Stimulated activated CD4-positive, alpha-beta T cell treated with anti-CD3 and anti-CD28 coated beads, Interleukin-1b, Interleukin-23, amount 100 ng/mL, for 48 hours (primary cell): ENCODE measurements around the gene ST8SIA4.

Experiments used
- DNase-seq: peaks from one replicate; pipeline ENCODE4 v3.0.0-alpha.2; 2020

ST8SIA4 gene

DNA sequence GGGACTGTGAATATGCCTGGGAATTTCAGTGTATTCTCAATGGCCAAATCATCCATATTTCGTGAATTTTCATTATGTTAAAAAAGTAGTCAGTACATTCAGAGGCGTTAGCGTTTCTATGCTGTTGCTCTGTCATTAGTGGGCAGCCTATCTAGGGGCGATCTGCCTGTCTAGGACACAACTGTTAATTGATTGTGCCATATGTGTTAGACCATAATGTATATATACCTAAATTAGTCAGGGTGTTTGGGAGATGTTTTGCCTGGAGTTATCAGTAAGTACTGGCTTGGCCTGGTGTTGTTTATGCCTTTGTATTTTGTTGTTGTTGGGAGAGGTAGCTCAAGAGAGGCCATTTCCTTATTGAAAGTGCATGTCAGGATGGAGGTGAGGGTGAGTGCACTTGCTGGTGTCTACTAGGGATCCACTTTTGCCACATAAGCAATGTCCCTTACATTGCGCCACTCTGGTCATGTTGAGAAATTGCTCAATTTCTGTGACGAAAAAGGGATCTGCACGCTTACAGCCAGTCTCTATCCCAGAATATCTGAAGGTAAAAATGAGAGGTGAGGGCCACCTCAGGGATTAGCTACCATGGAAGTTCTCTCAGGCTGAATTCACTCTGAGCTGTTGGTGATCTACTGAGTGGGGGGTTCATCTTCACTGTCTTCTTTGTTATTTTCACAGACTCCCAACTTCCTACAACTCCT, 123.3 kb downstream of the ST8SIA4 start:
- DNase-seq, result no peak

DNA sequence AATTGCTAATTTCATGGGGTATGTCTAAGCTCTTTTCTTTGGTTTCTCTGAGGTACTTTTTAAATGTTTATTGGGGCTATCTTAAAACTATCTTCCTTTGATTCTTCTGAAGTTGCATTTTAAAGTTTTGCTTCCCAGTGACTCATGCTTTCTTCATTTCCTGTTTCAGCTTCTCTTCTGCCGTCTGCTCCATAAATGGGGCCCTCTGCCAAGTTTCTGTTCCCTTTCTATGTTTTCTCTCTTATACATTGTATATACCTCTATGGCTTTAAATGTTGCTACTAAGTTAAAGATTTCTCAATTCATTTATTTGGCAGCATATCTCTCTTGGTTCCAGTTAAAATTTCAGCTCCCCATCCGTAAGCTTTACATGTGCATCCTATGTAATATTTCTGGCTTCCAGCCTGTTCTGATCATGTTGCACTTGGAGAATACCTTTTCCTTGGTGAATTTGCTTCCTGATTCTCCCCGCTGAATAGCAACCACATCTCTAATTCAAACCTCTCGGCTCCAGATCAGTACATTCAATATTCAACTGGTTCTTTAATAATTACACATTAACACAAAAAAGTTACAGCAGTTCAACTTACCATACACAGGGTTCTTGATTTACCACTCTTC, 125.3 kb downstream of the ST8SIA4 start:
- no peak for DNase-seq

- DNase-seq, result no peak
Observed at GRCh38 chr5:100775533-100775855, 127.6 kb downstream of the ST8SIA4 start.

DNA sequence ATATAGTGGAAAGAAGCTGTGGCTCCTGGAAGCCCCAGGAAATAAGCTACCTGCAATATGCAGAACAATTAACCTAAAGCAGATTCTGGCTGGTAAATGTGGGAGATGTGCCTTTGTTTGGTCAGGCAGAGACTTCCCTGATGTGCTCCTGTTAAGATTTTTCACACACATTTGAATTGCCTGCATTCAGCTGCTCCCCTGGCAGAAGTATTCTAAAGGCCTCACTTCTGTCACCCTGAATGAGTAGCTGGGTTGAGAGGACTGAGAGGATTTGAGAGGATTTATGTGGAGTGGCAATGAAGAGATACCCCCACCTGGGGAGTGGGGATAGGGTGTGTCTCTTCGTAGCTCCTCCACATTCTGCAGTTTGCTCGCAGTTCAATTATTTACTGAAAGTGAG, 130.5 kb downstream of the ST8SIA4 start:
- no peak for DNase-seq

DNA sequence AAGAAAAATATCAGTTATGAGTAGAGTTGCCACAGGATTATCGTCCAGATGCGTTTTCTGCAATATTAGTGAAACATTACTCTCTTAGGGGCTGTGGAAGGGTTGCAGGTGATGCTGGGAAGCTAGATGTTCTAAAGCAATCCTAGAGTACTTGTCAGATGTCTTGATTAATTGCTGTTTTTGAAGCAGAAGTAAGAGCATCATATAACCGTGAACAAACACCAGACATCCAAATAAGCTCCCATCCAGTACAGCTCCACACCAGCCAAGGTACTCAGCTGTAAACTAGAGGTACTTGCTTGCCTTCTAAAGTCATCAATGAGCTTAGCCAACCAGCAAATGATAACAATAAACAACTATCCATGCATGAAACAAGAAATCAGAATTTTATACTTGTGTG, 131.1 kb downstream of the ST8SIA4 start:
- no peak for DNase-seq

DNA sequence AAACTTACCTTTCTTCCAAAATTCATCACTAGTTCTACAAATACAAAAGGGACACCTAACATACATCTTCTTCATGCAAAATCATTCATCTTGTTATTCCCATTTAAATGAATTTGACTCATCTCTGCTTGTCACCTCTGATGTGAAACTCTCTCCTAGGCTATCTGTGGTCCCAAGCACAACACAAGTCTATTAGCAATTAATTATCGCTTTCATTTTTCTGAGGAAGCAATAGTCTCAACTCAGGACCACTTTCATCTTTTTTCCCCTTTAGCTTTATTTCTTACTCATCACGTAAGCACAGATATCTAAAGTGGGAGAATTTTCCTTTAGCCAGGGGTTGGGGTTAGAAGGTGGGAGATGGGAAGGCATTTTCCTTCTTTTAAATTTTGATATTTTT, 131.9 kb downstream of the ST8SIA4 start:
- no peak for DNase-seq

- DNase-seq, result no peak
Observed at GRCh38 chr5:100768221-100768620, 134.9 kb downstream of the ST8SIA4 start.

- no peak for DNase-seq
Observed at GRCh38 chr5:100762995-100763394, 140.1 kb downstream of the ST8SIA4 start.

GRCh38 chr5:100762108-100762507, 141.0 kb downstream of the ST8SIA4 start:
- DNase-seq, result no peak

GRCh38 chr5:100761192-100761591, 141.9 kb downstream of the ST8SIA4 start:
- DNase-seq, result no peak

DNA sequence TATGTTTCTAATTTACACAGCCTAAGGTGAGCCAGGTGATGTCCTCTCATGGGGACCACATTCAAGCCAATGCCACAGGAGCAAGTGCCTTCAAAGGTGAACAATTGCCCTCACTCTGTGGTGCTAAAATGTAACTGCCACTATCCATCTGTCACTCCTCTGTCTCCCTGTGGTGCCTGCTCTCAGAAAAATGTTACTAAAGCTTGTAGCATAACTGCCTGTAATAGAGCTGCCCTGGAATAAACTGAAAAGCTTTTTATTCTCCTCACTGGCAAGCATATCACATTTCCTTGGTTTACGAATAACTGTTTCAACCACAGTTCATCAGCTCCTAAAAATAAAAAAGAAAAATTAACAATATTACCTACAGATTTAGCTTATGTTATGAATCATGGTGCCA, 142.4 kb downstream of the ST8SIA4 start:
- DNase-seq, result no peak

DNA sequence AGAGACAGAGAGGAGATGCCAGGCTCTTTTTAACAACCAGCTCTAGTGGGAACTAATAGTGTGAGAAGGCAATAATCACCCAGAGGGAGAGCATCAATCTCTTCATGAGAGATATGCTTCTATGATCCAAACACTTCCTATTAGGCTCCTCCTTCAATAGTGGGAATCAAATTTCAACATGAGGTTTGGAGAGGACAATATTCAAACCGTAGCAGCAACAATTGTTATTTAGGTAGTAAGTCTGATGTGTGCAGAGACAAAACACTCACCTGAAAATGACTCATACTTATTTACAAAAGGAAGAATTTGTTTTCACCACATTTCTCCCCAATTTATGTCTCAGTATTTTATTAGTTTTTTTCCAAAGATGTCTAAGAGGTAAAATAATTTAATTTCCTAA, 144.3 kb downstream of the ST8SIA4 start:
- DNase-seq, result no peak

DNA sequence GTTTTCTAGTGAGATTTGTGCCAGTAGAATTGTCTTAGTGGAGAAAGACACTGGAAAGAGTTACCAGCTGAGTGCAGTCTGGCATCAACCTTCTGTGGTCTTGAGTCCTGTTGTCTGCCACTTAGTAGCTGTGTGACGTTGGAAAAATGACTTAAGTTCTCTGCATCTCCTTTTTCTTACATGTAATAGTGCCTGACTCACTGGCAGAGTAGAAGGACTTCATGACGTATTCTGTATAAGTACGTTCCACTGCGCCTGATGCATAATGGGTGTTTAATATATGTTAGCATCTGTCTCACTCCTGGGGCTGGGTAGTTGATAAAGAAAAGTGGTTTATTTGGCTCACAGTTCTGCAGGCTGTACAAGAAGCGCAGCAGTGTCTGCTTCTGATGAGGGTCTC, 144.8 kb downstream of the ST8SIA4 start:
- no peak for DNase-seq

DNA sequence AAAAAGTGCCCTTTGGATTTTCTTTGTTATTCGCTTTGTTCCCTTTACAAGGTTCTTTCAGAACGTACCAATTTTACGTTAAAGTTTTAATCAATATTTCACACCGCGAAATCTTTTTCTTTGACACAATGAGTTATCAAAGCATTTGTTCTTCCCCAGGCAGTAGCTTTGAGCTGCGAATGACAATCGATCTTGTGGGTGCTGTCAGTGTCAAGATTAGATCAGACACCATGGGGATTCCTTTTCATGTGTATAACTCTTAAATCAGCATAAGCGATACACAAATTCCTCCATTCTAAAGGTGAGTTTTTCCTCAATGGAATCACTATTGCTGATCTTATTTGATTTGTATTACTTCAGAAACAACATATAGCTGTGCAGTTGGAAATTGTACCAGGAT, 145.5 kb downstream of the ST8SIA4 start:
- DNase-seq, result no peak
